T-helper 2 cell (primary cell): ENCODE data around the gene HLCS.

Experiments used
- DNase-seq, 5 experiments: peaks; one replicate each; pipeline versions ENCODE4 v3.0.0 to v3.0.0-alpha.2; 2012 to 2022

Gene HLCS

DNA sequence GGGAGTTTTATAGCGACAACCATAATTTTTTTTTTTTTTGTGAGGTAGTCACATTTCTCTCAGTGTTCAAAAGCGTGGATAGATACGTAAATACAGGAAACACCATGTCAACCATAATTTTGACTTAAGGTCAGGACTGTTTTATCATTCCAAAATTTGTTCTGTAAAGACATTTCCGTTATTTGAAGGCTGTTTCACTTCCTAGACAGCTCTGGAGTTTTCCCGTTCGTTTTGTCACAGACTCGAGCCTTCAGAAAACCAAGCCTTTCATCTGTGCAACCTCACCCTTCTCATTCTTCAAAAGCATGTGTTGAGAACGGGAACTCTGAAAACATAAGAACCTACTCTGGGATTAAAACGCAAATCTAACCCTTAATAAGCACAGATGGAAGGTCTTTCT is 249.6 kb downstream of the HLCS start:
- no peak for DNase-seq

DNA sequence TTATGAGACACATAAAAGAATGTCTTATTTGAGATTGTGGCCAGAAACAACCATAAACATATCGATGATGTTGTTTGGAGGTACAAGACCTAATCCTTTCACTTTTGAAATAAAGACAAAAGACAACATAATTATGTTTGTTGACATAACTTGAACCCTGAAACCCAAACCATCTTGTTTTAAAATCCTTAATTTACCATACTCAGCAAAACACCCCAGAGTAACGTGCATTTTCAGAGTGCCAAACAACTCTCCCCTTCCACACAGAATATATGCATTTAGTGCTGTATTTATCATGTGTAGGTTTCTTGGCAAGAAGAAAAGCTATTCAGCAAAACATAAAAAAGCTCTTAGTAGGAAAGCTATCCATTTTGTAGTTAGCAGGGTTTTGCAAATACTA is 250.1 kb downstream of the HLCS start:
- no peak for DNase-seq

DNA sequence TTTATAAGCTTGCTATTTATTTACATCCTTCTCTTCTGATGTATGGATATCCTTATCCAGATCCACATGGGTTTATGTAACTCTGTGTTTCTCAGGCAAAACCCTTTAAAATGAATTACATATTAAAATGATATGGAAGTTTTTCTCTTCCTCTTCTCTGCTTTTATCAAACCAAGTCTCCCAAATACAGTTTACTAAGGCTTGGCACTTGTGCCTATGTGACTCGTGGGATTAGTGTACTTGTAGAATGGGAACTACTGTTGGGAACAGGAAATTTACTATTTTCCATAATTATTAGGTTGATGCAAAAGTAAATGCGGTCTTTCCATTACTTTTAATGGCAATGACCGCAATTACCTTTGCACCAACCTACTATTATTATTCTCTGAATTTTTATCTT is 252.7 kb downstream of the HLCS start:
- DNase-seq, result no peak

DNA sequence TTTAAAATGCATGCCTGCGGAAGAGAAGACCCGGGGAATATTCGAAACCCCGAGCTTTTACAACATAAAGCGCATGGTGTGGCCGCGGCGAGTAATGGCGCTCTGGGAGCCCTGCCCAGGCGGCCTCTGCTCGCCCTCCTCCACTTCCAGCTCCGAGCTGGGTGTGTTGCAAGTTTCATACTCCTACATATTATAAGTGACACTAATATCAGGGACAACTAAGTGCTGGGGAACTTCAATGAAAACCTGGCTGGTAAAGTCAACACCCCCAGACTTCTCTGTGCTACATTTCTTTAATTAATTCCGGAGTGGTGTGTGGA is 255.8 kb downstream of the HLCS start:
- DNase-seq, result no peak

DNA sequence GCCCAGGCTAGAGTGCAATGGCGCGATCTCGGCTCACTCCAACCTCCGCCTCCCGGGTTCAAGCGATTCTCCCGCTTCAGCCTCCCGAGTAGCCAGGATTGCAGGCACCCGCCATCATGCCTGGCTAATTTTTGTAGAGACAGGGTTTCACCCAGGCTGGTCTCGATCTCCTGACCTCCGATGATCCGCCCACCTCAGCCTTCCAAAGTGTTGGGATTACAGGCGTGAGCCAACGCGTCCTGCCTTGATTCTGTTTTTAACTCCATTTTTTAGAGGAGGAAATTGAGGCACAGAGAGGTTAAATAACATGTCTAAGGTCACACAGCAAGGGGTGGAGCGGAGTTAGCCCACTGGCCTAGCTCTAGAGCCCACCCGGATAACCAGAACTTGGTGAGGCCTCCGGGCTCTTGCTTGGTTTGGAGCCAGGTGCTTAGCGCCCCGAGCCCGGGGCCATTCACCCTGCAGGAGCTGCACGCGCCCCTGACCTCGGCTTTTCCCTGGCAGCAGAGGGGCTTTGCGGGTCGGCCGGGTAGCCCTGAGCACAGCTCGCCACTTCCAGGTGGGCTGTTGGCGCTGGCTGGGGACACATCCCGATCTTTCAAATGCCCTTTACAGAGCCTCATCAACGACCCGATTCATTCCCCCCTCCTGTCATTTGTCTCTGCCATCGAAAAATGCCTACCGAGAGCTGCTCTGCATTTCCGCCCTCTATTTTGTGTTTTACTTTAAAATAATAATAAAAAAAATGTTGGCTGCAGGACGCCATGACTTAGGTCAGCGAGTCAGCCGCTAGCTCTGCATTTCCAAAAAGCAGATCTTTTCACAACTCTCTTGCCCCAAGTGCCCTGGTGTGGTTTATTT is 256.4 kb downstream of the HLCS start:
- DNase-seq, result no peak

DNA sequence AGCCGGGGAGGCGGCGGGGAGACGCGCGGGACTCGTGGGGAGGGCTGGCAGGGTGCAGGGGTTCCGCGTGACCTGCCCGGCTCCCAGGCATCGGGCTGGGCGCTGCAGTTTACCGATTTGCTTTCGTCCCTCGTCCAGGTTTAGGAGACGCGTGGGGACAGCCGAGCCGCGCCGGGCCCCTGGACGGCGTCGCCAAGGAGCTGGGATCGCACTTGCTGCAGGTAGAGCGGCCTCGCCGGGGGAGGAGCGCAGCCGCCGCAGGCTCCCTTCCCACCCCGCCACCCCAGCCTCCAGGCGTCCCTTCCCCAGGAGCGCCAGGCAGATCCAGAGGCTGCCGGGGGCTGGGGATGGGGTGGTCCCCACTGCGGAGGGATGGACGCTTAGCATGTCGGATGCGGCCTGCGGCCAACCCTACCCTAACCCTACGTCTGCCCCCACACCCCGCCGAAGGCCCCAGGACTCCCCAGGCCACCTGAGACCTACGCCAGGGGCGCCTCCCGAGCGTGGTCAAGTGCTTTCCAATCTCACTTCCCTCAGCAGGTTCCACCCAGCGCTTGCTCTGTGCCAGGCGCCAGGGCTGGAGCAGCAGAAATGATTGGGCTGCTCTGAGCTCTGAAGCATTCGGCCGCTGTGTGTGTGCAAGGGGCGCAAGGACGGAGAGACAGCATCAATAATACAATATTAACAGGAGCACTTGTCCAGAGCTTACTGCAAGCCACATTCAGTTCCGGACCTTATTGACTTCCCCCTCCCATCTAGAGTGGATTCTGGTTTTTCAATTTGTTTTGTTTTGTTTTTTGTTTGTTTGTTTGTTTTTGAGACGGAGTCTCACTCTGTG is 257.2 kb downstream of the HLCS start:
- no peak for DNase-seq

DNA sequence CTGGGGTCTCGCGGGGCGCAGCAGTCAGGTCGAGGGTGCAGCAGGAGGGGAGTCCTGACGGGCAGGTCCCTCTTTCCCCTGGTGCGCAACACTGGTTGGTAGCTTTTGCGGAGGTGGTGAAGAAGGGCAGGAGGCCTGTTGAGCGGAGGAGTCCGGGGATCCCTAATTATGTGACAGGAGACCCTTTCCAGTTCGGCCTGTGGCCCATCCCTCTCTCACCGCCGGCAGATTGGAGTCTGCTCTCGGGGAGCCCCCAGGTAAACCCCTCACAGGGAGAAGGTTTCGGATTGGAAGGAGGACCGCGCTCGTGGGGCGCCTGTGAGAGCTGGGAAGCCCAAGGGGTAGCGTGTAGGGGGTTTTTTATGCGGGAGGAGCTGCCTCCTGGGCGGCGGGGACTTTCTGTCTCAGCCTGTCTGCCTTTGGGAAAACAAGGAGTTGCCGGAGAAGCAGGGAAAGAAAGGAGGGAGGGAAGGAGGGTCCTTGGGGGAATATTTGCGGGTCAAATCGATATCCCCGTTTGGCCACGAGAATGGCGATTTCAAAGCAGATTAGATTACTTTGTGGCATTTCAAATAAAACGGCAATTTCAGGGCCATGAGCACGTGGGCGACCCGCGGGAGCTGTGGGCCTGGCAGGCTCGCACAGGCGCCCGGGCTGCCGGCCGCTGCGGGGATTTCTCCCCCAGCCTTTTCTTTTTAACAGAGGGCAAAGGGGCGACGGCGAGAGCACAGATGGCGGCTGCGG is 258.0 kb downstream of the HLCS start:
- no peak for DNase-seq

DNA sequence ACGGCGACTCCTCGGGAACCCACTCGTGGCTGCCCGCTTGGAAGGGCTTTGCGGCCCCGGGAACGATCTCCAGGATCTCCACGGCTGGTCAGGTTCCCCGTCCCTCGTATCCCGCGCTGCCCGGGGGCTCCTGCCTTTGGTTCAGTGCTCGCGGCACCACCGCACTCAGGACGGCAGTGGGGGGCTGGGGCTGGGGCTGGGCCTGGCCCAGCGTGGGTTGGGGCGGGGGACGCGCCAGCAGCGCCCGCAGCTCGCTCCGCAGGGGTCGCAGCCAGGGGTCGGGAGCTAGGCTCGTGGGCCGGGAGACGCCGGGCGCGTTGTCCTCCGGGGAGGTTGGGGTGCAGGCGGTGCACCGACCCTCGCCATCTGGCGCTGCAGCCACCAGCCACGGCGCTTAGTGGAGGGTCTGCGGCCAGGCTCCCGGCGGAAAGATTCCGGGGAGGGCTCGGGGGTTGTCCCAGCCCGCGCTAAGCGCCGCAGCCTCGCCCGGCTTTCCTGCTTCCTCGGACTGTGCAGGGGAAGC is 258.6 kb downstream of the HLCS start:
- no peak for DNase-seq

DNA sequence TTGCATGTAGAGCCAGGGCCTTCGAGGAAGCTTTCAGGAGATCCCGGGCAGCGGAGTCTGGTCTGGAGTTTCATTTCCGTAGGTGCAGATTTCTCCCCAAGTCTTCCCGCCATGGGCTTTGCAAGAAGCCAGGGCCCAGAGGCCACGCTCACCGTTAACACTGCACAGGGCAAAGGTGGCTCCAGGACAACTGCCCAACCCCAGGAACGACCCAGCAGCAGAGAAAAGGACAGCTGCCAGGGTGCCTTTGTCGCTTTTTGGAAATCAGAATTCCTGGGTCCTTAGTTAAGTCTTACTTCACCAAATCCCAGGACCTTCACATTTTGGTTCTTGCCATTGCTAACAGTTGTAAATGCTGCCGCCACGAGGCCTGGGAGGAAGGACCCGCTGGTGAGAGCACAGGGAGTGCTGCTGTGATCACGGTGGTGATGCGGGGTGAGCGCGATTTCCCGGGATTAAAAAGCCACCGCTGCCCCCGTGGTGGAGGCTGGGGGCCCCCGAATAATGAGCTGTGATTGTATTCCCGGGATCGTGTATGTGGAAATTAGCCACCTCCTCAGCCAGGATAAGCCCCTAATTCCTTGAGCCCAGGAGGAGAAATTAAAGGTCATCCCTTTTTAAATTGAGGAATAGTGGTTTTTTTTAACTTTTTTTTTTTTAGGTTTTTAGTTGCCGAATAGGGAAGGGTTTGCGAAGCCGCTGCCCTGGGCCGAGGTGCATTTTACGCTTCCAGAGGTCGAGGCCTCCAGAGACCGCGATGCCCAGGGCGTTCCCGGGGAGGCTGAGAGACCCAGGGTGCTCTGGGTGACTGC is 259.3 kb downstream of the HLCS start:
- DNase-seq, result no peak

DNA sequence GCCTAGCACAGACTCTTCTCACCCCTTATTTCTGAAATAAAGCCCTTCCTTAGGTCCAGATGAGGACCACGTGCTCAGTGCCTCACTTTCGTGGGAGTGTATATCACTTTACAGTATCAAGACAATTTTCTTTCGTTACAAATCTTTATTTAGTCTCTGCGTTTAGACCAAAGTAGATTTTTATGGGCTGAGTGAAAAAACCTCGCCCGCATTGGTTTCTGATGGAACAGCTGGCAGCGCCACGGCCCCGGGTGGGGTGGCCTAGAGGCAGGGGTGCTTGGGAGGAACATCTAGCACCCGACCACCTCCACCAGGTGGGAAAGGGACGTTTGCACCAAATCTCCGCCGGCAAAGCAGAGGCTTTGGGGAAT is 260.0 kb downstream of the HLCS start:
- DNase-seq, result no peak

DNA sequence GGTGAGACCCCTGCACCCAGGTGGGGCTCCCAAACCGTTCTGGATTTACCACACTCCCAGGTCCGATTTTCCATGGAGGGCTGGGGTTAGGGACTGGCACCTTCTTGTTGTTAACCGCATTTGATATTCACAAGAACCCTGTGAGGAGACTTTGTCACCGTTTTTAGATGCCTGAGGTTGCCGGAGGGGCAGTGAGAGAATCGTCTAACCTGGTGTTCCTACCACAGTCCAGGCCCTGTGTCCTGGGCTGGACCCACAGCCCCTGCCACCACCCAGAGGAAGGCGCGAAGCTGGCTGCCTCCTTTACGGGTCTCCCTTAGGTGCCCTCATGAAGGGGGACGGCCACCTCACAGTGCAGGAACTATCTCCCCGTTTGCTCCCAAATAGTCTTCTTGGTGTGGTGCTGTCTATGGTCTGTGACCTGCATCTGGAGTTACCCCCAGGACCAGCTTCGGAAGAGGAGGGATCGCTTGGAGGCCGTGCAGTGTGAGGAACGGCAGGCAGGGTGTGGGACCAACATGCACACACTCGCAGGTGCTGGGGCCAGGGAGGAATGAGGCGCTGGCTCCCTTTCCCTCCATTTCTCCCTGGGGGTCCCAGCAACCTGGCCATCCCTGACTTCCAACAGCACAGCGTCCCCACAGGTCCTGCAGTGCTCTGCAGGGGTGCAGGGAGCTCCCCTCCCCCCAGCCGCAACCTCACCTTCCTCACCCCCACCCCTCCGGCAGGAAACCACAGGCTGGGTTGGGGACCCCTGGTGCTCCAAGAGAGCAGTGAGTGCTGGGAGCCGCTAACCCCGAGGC is 260.6 kb downstream of the HLCS start:
- DNase-seq, result no peak

DNA sequence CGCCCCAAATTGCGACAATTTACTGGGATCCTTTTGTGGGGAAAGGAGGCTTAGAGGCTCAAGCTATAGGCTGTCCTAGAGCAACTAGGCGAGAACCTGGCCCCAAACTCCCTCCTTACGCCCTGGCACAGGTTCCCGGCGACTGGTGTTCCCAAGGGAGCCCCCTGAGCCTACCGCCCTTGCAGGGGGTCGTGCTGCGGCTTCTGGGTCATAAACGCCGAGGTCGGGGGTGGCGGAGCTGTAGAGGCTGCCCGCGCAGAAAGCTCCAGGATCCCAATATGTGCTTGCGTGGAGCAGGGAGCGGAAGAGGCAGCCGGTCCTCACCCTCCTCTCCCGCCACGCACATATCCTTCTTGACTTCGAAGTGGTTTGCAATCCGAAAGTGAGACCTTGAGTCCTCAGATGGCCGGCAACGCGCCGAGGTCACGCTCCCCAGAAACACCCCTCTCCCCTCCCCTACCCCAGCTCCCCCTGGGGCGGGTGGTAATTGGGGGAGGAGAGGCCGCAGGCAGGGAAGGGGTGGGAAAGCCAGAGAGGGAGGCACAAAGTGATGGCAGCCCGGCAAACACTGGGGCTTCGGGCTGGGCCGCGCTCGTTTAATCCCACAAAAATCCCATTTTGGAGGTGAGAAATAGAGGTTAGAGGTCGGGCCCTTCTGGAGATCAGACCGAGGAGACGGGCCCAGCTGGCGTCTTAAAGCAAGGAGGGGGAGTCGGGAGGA is 261.4 kb downstream of the HLCS start:
- no peak for DNase-seq

DNA sequence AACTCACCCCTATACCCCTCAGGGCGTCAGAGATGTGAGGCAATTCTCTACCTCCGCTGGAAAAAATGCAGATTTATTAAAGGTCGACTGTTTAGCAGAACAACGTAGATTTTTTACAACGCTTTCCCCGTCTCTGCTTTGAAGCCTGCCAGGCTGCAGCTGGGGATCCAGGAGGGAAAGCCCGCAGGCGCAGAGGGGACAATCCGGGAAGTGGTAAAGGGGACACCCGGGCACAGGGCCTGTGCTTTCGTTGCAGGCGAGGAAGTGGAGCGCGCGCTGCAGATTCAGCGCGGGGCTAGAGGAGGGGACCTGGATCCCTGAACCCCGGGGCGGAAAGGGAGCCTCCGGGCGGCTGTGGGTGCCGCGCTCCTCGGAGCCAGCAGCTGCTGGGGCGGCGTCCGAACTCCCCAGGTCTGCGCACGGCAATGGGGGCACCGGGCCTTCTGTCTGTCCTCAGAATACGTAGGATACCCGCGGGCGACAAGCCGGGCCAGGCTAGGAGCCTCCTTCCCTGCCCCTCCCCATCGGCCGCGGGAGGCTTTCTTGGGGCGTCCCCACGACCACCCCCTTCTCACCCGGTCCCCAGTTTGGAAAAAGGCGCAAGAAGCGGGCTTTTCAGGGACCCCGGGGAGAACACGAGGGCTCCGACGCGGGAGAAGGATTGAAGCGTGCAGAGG is 262.1 kb downstream of the HLCS start:
- no peak for DNase-seq

DNA sequence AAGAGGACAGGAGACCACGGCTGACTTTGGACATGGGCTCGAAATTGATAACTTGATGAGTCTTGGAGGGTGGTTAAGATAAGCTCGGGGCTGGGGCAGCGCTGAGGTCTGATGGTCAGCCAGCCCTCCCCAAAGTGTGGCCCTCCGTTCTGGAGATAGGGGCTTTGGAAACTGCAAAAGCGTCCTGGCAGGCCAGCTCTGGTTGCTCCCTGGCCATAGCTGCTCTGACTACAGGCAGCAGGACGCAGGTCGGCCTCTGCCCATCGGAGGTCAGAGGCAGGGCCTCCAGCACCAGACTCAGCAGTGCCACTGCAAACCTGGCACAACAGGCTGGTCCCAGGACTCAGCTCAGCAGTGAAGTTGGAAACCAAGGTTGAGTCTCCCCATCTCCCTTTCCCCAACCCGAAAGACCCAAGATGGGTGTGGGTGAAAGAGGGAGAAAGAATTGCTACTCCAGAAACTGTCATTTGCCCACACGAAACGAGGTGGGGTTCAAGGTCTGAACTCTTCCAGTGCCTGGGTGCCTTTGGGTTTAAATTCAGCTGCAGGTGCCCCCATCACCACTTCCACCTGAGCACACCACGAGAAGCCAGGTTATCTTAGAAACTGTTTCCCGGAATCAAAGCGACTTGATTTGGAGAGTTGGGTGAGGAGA is 262.7 kb downstream of the HLCS start:
- no peak for DNase-seq

DNA sequence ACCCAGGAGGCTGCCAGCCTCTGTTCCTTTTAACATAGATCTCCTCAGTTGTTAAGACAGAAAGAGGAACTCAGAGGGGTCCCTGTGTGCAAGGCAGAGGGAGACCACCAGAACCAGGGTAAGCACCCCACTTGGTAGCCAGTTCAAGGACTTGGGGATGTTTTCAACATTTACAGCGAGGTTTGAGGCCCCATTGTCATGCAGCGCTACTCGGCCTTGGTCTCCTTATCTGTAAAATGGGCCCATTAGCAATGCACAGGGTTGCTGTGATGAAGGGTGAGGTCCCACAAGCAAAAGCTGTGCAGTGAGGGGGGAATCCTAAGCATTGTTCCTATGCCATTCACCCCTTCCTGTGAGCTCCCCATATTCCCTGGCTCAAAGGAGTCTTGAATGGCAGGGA is 263.3 kb downstream of the HLCS start:
- no peak for DNase-seq

DNA sequence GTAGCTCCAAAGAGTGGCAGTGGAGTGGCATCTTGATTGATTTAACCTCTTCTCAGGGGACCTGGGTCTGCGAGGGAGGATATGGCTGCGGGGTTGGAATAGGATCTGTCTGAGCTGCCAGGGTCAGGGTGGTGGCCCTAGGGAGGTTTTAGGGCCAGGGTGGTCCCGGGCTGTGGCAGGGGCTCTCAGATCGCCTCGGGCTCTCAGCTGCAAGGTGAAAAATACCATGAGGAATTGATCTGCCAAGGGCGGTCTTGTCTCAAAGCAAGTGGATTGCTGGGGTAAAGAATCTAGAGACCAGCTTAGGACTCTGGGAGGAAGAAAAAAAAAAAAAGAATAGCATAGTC is 263.9 kb downstream of the HLCS start:
- no peak for DNase-seq

DNA sequence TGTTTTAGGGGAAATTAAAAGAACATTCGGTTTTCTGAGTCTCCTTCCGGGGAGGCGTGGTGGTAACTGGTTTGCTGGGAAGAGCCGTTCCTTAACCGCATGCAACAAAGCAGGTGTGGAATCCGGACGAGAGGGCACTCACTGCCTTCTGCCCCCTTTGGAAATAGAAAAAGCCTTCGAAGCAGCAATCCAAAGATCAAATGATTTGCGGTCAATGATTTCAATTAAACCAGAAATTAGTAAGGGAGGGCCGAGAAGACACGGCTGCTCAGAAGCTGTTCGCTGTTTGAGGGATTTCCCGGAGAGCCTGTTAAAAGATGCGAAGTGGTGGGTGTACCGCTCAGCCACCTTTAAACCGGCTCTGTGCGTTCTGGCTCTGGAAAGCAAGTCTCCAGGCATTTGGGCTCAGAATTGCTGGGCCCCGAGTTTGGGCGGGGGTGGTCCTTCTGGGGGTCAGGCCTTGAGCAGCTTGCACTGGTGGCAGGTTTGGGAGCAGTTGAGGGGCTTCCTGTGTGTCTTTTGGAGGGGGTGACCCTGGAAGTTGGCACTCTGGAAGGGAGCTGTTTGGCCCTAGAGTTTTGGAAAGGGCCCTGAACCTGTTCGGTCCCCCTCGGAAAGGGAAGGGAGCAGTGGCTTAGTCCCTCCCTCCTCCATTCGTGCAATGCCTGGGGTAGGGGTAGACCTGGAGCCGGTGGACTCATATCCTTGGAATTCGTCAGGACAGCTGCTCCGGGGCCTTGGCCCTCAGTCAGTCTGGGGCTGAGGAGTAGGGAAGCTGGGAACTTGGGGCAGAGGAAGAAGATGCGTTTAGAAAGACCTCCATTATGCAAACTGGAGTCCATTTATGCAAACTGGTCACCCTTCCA is 264.5 kb downstream of the HLCS start:
- DNase-seq, result no peak

DNA sequence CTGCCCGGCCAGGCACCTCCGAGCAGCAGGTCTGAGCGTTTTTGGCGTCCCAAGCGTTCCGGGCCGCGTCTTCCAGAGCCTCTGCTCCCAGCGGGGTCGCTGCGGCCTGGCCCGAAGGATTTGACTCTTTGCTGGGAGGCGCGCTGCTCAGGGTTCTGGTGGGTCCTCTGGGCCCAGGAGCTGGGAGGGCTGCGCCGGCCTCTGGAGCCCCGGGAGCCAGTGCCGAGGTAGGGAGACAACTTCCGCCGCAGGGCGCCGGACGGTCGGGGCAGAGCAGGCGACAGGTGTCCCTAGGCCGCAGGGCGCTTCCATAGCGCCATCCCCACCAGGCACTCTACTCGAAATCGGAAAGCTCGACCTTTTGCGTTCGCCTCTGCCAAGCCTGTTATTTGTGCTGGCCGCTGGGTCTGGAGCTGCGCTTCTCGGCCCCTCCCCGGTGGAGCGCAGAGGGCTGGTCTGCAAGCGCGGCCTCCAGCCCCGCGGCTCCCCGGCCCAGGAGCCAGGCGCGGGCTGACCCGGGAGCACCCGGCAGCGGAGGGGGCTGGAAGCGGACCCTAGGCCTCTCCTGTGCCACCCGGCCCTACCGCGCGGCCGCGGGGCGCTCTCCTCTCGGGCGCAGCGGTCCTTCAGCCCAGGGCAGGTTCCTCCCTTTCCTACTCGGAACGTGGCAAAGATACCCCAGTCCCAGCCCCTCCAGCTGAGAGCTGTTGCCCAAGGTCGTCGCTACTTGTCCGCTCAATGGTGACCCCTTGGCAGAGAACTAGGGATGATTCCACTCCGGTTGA is 265.3 kb downstream of the HLCS start:
- no peak for DNase-seq
